Mesothelial cell of epicardium (in vitro differentiated cells): Measurements from ENCODE around the gene SHB. TPM values are rescaled to one million over a fixed set of nuclear protein-coding genes. Genes with fewer than 3 reads are reported as not detected.
A peak's percentile ranks its signal among the peaks of the same experiment; 100 is the strongest.

Experiments
- DNase-seq, 2 experiments: peaks; one replicate each; pipeline ENCODE4 v3.0.0; 2021; ENCODE audit warnings: low spot score in 2 of 2; ENCODE audit not compliant: unreplicated experiment in 2 of 2
- H3K27ac Mint-ChIP-seq: 2 replicates; pipeline ENCODE4 v1.8.0; 2021; ENCODE audit warnings: mixed read lengths
- H3K27me3 Mint-ChIP-seq: 2 replicates; pipeline ENCODE4 v1.8.0; 2021; ENCODE audit warnings: low read depth, mixed read lengths
- H3K36me3 Mint-ChIP-seq: 2 replicates; pipeline ENCODE4 v1.8.0; 2021; ENCODE audit warnings: mixed read lengths
- H3K4me1 Mint-ChIP-seq: 2 replicates; pipeline ENCODE4 v1.8.0; 2021; ENCODE audit warnings: mixed read lengths
- H3K4me3 Mint-ChIP-seq: 2 replicates; pipeline ENCODE4 v1.8.0; 2021; ENCODE audit warnings: mild to moderate bottlenecking, moderate library complexity, mixed read lengths
- H3K9me3 Mint-ChIP-seq: 2 replicates; pipeline ENCODE4 v1.8.0; 2021; ENCODE audit warnings: mixed read lengths
- CTCF ChIP-seq: fragments of 200-600 bp; sonication (generic); IDR thresholded peaks from one replicate; pipeline ENCODE4 v1.5.0; 2021; ENCODE audit warnings: antibody characterized with exemption; ENCODE audit not compliant: unreplicated experiment
- total RNA-seq: library from RNA; stranded (reverse); gene quantifications from 3 replicates; pipeline ENCODE4 v1.2.1, GENCODE V29; 2021

SHB gene
- total RNA-seq, 1 donor from 2014 or later: 35.5 TPM

DNA sequence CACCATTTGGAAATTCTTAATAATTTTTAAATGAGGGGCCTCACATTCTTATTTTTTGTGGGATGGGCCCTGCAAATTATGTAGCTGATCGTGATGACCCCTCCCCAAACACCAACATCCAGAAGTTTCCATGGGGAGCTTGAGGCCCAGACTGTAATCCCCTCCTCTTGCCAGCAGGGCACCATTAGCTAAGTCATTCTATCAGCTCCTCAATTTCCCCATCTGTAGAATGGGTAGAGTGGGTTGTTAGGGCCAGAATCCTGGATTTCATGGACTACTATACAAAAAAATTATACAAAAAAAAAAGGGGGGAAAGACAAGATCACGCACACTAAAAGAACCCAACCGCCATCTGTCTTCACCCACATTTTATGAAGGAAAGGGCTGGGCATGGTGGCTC, 38.4 kb downstream of the SHB start:
- Mint-ChIP-seq H3K27me3 (no peaks in the 10 kb centered on the region), H3K4me1 (peaks cover 65% of the 10 kb centered on the region), H3K36me3 (no peaks in the 10 kb centered on the region)

DNA sequence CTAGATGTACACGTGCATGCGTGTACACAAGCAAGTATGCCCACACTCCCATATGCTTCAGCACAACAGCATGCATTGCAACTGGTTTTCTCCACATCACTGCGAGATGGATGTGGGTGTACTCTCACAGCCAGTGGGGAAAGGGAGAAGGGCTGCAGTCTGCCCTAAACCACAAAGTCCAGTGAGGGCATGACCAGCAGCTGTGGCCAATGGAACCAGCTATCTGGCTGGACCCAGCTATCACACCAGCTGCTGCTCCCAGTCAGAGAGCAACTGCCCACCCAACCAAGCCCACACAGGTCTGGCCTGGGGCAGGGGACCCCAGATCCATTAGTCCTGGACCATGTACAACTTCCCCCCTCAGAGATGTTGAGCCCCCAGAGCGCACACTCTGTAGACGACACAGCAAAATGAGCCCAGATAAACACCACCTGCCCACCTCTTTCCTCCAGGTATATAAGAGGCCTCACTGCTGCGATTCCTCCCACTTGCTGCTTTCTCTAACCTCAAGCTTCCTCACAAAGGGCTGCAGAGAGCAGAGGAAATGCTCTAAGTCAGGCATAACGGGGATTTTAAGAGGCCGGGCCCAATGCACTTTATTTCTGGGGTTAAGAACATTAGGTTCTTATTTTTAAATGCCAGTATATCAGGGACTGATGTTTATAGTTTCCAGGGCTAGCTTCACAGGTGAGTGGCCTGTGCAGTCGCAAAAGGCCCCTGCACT, 39.0 kb downstream of the SHB start:
- Mint-ChIP-seq H3K9me3 (no peaks in the 10 kb centered on the region), H3K36me3 (no peaks in the 10 kb centered on the region), H3K4me3 (no peak overlapping the region), H3K27me3 (no peaks in the 10 kb centered on the region), H3K4me1 (peaks cover 71% of the 10 kb centered on the region), H3K27ac (peak overlapping the region; percentile 59)
- TF ChIP-seq CTCF: no peak
- DNase-seq: no peak

More for the DNA sequence above, 38.4 kb downstream of the SHB start:
- no peak for DNase-seq
- Mint-ChIP-seq H3K27ac (no peak overlapping the region), H3K4me3 (no peak overlapping the region), H3K9me3 (no peaks in the 10 kb centered on the region)
- TF ChIP-seq CTCF: peak; percentile 42

GRCh38 chr9:38027714-38028113, 41.3 kb downstream of the SHB start:
- H3K36me3 Mint-ChIP-seq: no peaks in the 10 kb centered on the region
- DNase-seq: no peak
- peak overlapping the region; percentile 100 for H3K27ac Mint-ChIP-seq
- no peaks in the 10 kb centered on the region for H3K27me3 Mint-ChIP-seq
- H3K4me1 Mint-ChIP-seq: peaks cover 85% of the 10 kb centered on the region
- no peak for TF ChIP-seq CTCF
- no peak overlapping the region for H3K4me3 Mint-ChIP-seq
- H3K9me3 Mint-ChIP-seq: no peaks in the 10 kb centered on the region

GRCh38 chr9:38026840-38027527, 42.0 kb downstream of the SHB start:
- H3K27ac Mint-ChIP-seq: peak overlapping the region; percentile 100
- no peak for DNase-seq
- H3K36me3 Mint-ChIP-seq: no peaks in the 10 kb centered on the region
- no peak for TF ChIP-seq CTCF
- H3K4me3 Mint-ChIP-seq: no peak overlapping the region
- no peaks in the 10 kb centered on the region for H3K27me3 Mint-ChIP-seq
- H3K4me1 Mint-ChIP-seq: peaks cover 85% of the 10 kb centered on the region
- H3K9me3 Mint-ChIP-seq: no peaks in the 10 kb centered on the region

- DNase-seq: peak in 1 of 2 experiments; percentile 60
- no peak for TF ChIP-seq CTCF
- peak overlapping the region; percentile 36 for H3K4me3 Mint-ChIP-seq
- no peaks in the 10 kb centered on the region for H3K27me3 Mint-ChIP-seq
- H3K36me3 Mint-ChIP-seq: no peaks in the 10 kb centered on the region
- no peaks in the 10 kb centered on the region for H3K9me3 Mint-ChIP-seq
- peak overlapping the region; percentile 100 for H3K27ac Mint-ChIP-seq
- peaks cover 83% of the 10 kb centered on the region for H3K4me1 Mint-ChIP-seq
These were observed 42.8 kb downstream of the SHB start for GRCh38 chr9:38026021-38026809.
